COR-L47 (cell line): ENCODE measurements around the gene PRRX2.

Experiments
- DNase-seq: peaks from one replicate; lab custom pipeline; 2025; lab: John Stamatoyannopoulos, UW

The PRRX2 gene

DNA sequence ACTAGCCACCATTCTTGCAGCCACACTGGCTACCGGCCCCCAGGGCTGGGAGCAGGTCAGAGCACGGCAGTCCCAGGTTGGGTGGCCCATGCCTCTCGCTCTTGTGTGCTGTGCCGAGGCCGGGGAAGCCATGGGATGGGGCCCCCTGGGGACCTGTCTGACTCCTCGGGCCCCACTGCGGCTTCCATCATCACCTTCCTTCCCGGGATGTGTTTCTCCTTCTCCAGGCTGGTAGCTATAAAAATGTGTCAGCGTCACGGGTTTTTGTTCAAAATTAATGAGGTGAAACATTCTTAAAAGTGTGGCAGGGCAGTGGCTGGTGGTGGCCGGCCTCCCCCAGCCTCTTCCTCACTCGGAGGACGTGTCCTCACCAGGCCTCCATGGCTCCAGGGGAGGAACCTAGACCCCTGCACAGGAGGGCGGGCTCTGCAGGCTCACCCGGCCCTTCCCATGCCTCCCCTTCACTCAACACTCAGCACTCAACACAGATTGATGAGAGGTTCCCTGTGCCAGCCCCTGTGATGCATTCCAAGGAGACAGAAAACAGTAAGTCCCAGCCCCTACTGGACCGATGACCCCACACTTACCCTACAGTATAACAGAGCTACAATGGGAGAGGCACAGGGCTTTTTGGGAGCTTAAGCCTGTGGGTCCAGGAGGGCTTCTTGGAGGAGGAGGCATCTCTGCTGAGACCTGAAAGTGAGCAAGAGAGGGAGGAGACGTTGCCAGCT, 44.2 kb downstream of the PRRX2 start:
- DNase-seq: no peak

- no peak for DNase-seq
These were observed 44.7 kb downstream of the PRRX2 start for GRCh38 chr9:129710169-129710453.

DNA sequence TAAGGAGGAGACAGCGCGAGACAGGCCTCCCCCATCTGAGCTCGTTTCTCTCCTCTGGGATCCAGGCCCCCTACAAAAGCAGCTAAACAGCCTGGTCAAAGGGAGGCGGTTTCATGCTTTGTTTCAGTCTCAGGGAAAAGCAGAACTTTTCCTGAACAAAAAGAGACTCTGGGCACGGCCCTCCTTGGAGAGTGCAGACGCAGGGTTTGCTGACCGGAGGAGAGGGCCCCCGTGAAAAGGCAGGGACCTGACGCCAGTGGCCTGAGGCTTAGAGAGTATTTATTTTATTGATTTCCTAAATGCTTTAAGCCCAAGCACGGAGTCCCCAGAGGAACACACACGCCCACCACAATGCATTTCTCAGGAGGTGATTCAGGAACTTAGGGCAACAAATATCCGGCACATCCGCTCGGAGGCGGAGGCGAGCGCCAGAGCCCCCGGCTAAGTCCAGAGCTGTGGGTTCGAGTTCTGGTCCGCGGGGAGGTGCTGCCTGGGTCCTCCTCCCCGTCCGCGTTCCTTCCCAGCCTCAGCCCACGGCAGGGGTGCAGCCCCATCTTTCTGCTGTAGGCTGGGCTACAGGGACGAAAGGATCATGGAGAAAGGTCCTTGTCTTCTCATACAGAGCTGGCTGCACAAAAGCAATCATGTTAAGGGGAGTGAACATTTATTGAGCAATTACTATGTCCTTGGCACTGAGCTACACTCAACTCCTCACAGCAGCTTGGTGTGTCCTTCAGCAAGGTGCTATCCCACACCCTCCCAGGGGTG, 47.4 kb downstream of the PRRX2 start:
- DNase-seq: no peak

GRCh38 chr9:129713402-129713679, 47.9 kb downstream of the PRRX2 start:
- DNase-seq: no peak

DNA sequence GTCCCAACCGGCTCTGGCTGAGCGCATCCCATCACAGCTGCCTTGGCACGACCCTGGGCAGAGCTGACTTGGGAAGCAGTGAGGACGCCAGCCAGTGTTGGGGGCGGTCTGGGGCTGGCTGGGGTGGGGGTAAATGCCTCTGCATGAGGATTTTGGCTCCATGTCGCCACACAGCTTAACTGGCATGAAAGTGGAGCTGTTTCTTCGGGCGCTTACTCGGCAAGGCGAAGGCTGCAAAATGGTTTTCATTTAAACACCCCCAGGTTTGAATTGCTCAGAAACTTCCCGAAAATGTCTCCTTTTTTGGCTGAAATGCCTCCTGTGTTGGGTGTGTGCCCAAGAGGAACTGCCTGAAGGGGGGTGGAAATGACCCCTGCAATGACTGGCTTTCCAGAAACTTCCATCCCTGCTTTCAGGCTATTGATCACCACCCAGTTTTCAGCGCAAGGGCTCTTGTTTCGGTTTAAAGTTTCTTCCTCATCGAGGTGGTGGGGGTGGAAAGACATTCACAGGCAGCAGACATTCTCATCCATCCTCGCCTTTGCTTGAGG, 49.1 kb downstream of the PRRX2 start:
- no peak for DNase-seq

GRCh38 chr9:129716091-129716490, 50.6 kb downstream of the PRRX2 start:
- DNase-seq: no peak

GRCh38 chr9:129717991-129718390, 52.5 kb downstream of the PRRX2 start:
- DNase-seq: no peak

DNA sequence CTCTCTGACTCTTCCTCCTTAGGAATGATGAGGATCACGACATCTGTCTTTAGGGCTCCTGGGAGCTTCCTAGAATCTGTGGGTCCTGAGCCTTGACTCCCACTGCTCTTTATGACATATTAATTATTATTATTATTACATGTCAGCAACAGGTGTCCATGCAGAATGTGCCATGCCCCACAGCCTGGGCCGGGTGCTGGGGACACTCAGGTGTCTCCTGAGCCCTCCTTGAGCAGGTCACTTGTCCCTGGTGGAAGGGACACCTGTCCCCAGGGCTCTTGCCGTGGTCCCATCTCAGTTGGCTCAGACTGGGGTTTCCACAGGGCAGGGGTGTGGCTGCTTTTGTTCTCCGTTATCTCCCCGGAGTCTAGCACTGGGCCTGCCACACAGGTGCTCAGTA, 53.2 kb downstream of the PRRX2 start:
- no peak for DNase-seq

DNA sequence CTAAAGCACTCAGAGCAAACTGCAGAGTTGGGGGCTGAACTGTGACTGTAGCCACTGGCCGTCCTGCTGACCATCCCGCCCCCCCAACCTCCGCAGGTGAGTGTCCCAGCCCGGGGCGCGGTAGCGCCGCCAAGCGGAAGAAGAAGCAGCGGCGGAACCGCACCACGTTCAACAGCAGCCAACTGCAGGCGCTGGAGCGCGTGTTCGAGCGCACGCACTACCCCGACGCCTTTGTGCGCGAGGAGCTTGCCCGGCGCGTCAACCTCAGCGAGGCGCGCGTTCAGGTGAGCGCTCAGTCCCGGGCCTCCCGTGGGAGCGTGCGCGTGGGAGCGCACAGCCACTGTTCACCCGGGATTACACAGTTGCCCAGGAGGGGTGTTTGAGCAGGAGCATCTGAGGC, 53.7 kb downstream of the PRRX2 start:
- DNase-seq: no peak

DNA sequence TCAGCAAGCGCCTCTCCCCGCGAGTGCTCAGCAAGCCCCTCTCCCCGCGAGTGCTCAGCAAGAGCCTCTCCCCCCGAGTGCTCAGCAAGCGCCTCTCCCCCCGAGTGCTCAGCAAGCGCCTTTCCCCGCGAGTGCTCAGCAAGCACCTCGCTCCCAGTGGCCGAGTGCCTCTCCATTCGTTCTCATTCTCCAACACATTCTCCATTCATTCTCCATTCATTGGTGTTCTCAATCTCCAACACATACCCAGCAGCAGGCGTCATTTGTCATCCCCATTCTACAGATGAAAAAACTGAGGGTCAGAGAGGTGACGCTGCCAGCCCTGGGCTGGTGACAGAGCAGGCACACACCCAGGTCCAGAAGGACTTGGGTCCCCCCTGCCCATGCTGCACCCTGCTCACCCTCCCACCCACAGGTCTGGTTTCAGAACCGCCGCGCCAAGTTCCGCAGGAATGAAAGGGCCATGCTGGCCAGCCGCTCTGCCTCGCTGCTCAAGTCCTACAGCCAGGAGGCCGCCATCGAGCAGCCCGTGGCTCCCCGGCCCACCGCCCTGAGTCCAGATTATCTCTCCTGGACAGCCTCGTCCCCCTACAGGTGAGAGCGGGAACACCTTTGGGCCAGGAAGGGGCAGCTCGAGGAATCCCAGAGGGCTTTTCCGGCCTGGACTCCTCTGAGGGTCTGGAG, 54.9 kb downstream of the PRRX2 start:
- DNase-seq: no peak

DNA sequence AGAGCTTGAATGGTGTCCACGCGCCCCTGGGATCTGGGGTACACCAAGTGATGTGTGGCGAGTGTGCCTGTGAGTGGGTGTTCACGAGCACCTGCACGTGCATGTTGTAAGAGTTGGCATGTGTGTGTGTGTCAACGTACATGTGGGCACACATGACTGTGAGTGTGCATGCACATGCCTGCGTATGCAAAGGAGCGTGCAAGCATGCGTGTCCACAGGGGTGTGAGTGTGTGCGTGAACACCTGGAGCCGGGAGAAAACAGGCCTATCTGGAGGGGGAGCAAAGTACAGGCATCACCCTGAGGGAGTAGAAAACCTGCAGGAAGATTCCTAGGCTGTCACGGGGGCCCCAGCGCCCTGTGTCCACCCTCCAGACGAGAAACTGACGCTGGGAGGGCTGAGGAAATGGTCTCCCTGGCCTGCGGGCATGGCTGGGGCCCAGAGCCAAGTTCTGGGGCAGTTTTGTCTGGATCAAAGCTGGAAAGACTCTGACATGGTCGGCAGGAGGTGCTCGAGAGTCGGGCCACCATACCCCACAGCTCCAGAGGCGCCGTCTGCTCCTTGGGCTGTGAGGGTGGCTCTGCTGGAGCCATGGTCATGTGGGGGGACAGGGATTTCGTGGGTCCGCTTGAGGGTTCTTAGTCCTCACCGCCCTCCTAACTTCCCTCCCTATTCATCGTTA, 55.6 kb downstream of the PRRX2 start:
- no peak for DNase-seq

GRCh38 chr9:129722913-129723312, 57.5 kb downstream of the PRRX2 start:
- no peak for DNase-seq

DNA sequence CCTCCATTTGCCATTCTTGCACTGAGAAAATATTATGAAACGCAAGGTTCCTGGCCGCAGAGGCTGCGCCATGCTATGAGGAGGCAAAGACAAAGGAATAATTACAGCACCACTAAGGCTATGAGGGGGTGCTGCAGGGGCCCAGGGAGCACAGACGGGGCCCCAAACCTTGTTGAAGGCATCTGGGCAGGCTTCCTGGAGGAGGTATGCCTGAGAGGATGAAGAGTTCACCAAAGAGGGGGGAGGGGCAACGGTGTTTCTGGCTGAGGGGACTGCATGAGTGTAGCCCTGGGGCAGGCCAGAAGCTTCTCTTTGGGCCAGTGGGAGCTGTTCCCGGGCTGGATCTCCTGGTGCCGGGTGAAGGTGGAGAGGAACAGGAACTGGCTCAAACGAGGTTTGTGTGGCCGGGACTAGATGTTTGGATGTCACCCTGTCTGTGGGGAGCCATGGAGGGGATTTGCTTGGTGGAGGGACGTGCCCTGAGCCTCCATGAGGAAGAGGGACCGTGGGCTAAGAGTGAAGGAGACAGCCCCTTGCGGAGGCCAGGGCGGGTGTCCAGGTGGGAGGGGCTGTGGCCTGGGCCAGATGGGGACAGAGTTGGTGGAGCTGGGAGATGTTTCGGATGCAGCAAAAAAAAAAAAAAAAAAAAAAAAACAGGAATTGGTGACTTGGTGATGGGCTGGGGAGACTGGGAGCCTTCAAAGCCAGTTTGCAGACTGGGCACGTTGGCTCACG, 59.2 kb downstream of the PRRX2 start:
- no peak for DNase-seq

DNA sequence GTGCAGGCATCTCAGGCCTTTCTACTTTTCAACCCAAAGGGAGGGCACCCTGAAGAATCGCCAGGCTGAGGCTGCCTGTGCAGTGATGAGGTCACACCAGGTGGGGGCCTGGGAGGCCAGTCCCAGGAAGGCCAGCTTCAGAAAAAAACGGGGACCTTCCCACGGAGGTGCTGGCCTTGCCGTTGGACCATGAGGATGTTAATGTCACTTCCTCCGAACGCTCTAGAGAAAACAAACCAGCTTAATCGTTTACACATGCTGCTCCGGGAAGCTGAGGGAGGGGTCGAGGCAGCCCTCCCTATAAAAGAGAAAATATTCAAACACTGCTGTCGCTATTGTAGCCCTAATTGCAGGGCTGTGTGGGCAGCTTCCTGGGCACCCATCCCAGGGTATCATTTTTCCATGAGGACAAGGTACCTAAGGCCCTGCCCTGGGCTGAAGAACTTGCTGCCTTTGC, 60.4 kb downstream of the PRRX2 start:
- peak; percentile 59 for DNase-seq

DNA sequence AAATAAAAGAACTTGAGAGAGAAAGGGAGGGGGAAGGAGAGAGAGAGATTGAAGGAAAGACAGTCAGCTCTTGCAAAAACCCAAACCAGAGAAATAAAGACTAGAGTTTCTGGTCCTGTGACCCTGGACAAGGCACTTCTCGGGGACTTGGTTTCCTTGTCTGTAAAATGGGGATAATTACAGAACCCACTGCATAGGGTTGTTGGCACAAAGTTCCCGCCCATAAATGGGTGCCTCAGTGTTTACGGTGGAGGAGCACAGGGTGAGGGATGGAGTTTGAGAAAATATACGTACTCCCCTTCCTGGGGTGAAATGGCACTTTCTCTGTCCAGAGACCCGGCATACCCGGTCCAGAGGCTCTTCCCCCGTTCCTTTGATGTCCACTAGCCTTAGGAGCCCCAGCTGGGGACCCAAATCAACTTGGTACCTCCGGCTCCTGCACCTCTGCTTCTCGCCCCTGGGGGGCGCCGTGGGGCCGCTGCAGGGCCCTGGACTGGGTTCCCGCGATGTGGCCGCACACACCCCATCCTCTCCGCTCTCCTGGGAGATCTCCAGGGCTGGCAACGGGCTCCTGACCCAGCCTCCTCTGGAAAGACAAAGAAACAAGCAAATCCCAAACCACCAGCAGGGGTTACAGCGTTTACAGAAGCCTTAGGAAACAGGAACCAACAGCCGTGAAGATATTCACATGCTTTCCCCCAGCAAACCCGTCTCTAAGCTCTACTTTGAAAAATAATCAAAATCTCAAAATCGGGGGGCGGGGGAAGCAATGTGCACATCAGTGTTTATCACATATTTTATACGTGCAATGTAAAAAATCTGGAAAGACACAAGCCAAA, 61.1 kb downstream of the PRRX2 start:
- DNase-seq: peak; percentile 47

- no peak for DNase-seq
These were observed 63.3 kb downstream of the PRRX2 start for GRCh38 chr9:129728744-129729143.

DNA sequence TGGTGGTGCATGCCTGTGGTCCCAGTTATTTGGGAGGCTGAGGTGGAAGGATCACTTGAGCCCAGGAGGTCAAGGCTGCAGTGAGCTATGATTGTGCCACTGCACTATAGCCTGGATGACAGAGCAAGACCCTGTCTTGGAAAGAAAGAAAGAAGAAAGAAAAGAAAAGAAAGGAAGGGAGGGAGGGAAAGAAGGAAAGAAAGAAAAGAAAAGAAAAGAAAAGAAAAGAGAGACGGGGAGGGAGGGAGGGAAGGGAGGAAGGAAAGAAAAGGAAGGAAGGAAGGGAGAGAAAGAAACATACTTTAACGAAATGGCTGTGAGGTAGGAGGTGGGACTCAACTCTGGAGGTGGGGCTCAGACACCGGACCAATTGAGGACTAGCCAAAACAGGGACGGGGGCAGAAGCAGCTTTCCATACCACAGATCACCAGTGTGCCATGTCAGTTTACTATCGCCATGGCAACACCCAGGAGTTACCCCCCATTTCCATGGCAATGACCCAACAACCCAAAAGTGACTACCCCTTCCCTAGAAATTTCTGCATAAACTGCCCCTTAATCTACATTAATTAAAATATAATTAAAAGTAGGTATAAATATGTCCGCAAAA, 66.1 kb downstream of the PRRX2 start:
- no peak for DNase-seq

GRCh38 chr9:129732100-129732499, 66.7 kb downstream of the PRRX2 start:
- no peak for DNase-seq

- no peak for DNase-seq
These were observed 67.6 kb downstream of the PRRX2 start for GRCh38 chr9:129732946-129733631.

DNA sequence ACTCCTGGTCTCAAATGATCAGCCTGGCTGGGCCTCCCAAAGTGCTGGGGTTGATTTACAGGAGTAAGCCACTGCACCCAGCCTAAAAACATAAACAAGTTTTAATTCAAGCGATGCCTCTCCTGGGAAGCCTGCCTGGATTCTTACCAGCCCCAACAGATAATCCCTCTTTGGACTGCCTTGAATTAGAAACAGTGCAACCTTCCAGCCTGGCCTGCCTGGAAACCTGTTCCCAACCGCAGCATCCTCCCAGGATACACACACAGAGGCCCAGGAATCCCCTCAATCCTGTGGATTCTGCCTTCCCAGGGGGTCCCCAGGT, 68.1 kb downstream of the PRRX2 start:
- DNase-seq: no peak
